OCI-LY3 (cell line): ENCODE results near the gene HELZ.

Source experiments
- EZH2phosphoT487 ChIP-seq: fragments of 200-600 bp; shearing (Covaris generic); IDR thresholded peaks from 2 replicates; pipeline ENCODE4 v1.6.1; 2018; ENCODE audit warnings: antibody characterized with exemption, mixed run types, low read depth
- TF ChIP-seq, protein P1 (sequence below): fragments of 200-600, 300-600 bp; sonication (generic); IDR thresholded peaks from 2 replicates; pipeline ENCODE4 v1.5.1; 2014; ENCODE audit warnings: antibody characterized with exemption, low read length, low read depth

DNA sequence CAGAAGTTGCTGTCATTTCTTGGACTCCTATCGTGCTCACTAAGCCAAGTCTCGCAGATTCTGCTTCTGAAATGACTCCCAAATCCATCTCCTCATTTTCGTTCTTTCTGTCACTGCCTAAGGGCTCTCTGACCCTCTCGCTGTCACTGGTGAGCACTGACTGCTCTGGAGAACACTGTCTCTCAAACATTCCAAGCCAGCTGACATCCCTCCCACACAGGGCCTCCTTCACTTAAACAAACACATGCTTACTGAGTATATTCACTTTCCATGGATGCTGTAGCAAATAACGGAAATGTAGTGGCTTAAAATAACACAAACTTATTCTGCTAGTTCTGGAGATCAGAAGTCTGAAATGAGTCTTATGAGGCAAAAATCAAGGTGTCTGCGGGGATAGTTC, 181.9 kb downstream of the HELZ start:
- TF ChIP-seq, protein P1, sequence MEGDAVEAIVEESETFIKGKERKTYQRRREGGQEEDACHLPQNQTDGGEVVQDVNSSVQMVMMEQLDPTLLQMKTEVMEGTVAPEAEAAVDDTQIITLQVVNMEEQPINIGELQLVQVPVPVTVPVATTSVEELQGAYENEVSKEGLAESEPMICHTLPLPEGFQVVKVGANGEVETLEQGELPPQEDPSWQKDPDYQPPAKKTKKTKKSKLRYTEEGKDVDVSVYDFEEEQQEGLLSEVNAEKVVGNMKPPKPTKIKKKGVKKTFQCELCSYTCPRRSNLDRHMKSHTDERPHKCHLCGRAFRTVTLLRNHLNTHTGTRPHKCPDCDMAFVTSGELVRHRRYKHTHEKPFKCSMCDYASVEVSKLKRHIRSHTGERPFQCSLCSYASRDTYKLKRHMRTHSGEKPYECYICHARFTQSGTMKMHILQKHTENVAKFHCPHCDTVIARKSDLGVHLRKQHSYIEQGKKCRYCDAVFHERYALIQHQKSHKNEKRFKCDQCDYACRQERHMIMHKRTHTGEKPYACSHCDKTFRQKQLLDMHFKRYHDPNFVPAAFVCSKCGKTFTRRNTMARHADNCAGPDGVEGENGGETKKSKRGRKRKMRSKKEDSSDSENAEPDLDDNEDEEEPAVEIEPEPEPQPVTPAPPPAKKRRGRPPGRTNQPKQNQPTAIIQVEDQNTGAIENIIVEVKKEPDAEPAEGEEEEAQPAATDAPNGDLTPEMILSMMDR = no peak
- TF ChIP-seq EZH2phosphoT487 = no peak
